Measurements from ENCODE around the gene AGAP4.
"Not testable (repeated sequence)": the region's sequence is repeated elsewhere in the genome, so short reads cannot be mapped to it uniquely, and the experiment has no call there.

Gene AGAP4

GRCh38 chr10:45790694-45791426 lies 56.4 kb downstream of the AGAP4 start:
- DNase-seq (ENCODE audit: low spot score), result peak; percentile 21

DNA sequence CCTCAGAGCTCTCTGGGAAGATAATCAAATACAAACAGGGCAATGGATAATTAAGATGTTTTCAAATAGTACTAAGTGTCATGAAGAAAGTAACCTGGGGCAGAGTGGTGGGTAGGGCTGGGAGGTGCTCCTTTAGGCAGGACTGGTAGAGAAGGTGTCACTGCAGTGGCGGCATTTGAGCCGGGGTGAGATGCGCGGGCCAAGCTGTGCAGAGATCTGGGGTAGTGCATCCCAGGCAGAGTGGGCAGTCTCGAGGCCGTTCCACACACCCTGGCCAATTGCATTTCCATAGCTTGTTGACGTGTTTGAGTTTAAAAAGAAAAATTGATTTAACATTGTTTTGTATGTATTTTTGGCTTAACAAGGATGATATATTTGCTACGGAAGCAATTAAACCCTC lies 57.3 kb downstream of the AGAP4 start:
- not testable (repeated sequence) for DNase-seq (ENCODE audit: low spot score)

GRCh38 chr10:45787212-45787741 lies 60.0 kb downstream of the AGAP4 start:
- not testable (repeated sequence) for DNase-seq (ENCODE audit: low spot score)

- not testable (repeated sequence) for DNase-seq (ENCODE audit: low spot score)
Observed at GRCh38 chr10:45786217-45786616, 61.1 kb downstream of the AGAP4 start.

Measured in cerebellar cortex (tissue), 1 donor.